ENCODE results near the gene COX6A1. TPM values are rescaled to one million over a fixed set of nuclear protein-coding genes. Genes with fewer than 3 reads are reported as not detected.

Gene COX6A1
- polyA plus RNA-seq, 1 experiment: 362 TPM

GRCh38 chr12:120428597-120429229 is 9.2 kb upstream of the COX6A1 start:
- Histone ChIP-seq H3K27me3 (ENCODE audit: control insufficient read depth, insufficient read depth, low read length) (no peaks in the 10 kb centered on the region; the same call in 1 of the 2 replicates), H3K4me3 (ENCODE audit: low read depth, low read length) (no peak overlapping the region), H3K36me3 (ENCODE audit: control insufficient read depth, insufficient read depth, low read length) (no peaks in the 10 kb centered on the region)
- CTCF ChIA-PET: interaction anchor here (0.9 to 3.6 kb wide), 11 partner anchors 9 to 102 kb away, joined by 3 to 27 read pairs (median 5); partner anchors contain the start of genes COX6A1 and PLA2G1B
- no peak for DNase-seq (ENCODE audit: low read depth)
- no peak for TF ChIP-seq CTCF (IDR thresholded peaks at IDR 0.05; ENCODE audit: insufficient read depth, low read depth, low read length)
- POLR2A ChIA-PET: no interaction called here

GRCh38 chr12:120429368-120429767 is 8.5 kb upstream of the COX6A1 start:
- POLR2A ChIA-PET: no interaction called here

DNA sequence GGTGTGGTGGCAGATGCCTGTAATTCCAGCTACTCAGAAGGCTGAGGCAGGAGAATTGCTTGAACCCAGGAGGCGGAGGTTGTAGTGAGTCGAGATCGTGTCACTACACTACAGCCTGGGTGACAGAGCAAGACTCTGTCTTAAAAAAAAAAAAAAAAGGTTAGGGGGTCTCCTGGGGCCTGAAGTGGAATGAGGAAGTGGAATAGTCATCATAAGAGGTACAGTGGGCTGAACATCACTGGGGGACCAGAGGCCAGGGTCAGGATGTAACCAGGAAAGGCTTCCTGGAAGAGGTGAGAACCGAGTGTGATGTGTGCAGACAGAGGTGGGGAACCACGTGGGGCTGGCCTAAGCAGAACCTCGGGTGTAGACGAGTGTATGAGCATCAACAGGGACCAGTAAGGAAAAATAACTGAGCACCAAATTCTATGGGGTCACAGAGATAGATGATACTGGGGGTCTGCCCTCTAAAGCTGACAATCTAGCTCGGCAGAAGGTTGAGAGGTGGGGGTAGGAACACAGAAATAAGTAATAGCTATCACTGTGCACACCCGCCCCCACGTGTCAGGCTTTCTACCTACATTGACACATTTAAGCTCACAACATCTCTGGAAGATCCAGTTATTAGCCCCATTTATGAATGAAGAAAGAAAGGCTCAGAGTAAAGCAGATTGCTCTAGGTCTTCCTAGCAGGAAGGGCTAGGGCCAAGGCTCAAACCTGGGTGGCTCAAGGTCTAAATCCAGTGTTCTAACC is 5.0 kb upstream of the COX6A1 start:
- TF ChIP-seq CTCF (IDR thresholded peaks at IDR 0.05; ENCODE audit: insufficient read depth, low read depth, low read length): no peak
- CTCF ChIA-PET: interaction anchor here (1.9 kb wide), 1 partner anchor 77 kb away, joined by 4 read pairs; no protein-coding TSS in a partner anchor
- H3K4me3 ChIP-seq (ENCODE audit: low read depth, low read length): no peak overlapping the region
- no peaks in the 10 kb centered on the region for H3K27me3 ChIP-seq (ENCODE audit: control insufficient read depth, insufficient read depth, low read length)
- H3K36me3 ChIP-seq (ENCODE audit: control insufficient read depth, insufficient read depth, low read length): no peaks in the 10 kb centered on the region
- no peak for DNase-seq (ENCODE audit: low read depth)
- POLR2A ChIA-PET: no interaction called here

More at GRCh38 chr12:120429368-120429767, 8.5 kb upstream of the COX6A1 start:
- CTCF ChIA-PET: interaction anchor here (0.6 to 3.6 kb wide), 17 partner anchors 8 to 131 kb away, joined by 3 to 29 read pairs (median 5); partner anchors contain the start of genes COX6A1 and PLA2G1B
- DNase-seq (ENCODE audit: low read depth): no peak
- TF ChIP-seq CTCF (IDR thresholded peaks at IDR 0.05; ENCODE audit: insufficient read depth, low read depth, low read length): no peak
- Histone ChIP-seq H3K36me3 (ENCODE audit: control insufficient read depth, insufficient read depth, low read length) (no peaks in the 10 kb centered on the region), H3K4me3 (ENCODE audit: low read depth, low read length) (no peak overlapping the region), H3K27me3 (ENCODE audit: control insufficient read depth, insufficient read depth, low read length) (no peaks in the 10 kb centered on the region; the same call in 1 of the 2 replicates)

GRCh38 chr12:120438495-120439198 is 734 bp downstream of the COX6A1 start:
- no peak for DNase-seq (ENCODE audit: low read depth)
- peaks cover 1% of the 10 kb centered on the region; the same call in 1 of the 2 replicates for H3K36me3 ChIP-seq (ENCODE audit: control insufficient read depth, insufficient read depth, low read length)
- POLR2A ChIA-PET: no interaction called here
- peak overlapping the region; percentile 72 for H3K4me3 ChIP-seq (ENCODE audit: low read depth, low read length)
- CTCF ChIA-PET: interaction anchor here (0.6 to 1.4 kb wide), 6 partner anchors 10 to 353 kb away, joined by 3 to 5 read pairs (median 3); partner anchors contain the start of gene POP5
- no peak for TF ChIP-seq CTCF (IDR thresholded peaks at IDR 0.05; ENCODE audit: insufficient read depth, low read depth, low read length)
- no peaks in the 10 kb centered on the region for H3K27me3 ChIP-seq (ENCODE audit: control insufficient read depth, insufficient read depth, low read length)

Measured in BJ (cell line).